PFSK-1 (cell line): ENCODE results near the gene GRIN2A.

Experiments used
- FOXP2 ChIP-seq: optimal IDR thresholded peaks from 2 replicates; pipeline ENCODE3; 2011; ENCODE audit warnings: borderline replicate concordance, control low read depth, inconsistent platforms; ENCODE audit not compliant: insufficient read depth; ENCODE audit errors: extremely low read length, extremely low read depth
- POLR2AphosphoS5 ChIP-seq: IDR thresholded peaks from 2 replicates; pipeline ENCODE4 v1.6.1; 2012; ENCODE audit warnings: low read depth, mild to moderate bottlenecking, control low read depth, low read length, moderate library complexity
- REST ChIP-seq, 2 experiments: IDR thresholded peaks; 2 replicates each; pipeline versions ENCODE4 v1.6.1 to v1.8.0; 2011 to 2012; ENCODE audit warnings: low read depth in 2 of 2, low read length in 2 of 2, control low read depth in 1 of 2, inconsistent platforms in 1 of 2, mild to moderate bottlenecking in 1 of 2, moderate library complexity in 1 of 2; ENCODE audit not compliant: insufficient read depth in 1 of 2
- SIN3A ChIP-seq: IDR thresholded peaks from 2 replicates; pipeline ENCODE4 v1.6.1; 2012; ENCODE audit warnings: mild to moderate bottlenecking, low read length, moderate library complexity, borderline replicate concordance; ENCODE audit not compliant: insufficient read depth
- TAF1 ChIP-seq: IDR thresholded peaks from 2 replicates; pipeline ENCODE4 v1.6.1; 2012; ENCODE audit warnings: low read length, control low read depth, borderline replicate concordance; ENCODE audit not compliant: insufficient read depth

The GRIN2A gene

GRCh38 chr16:10093576-10093975 is 88.7 kb downstream of the GRIN2A start:
- TF ChIP-seq TAF1: no peak
- TF ChIP-seq POLR2AphosphoS5: no peak
- TF ChIP-seq SIN3A: no peak
- no peak for TF ChIP-seq FOXP2
- TF ChIP-seq REST (IDR thresholded peaks at IDR 0.05; ENCODE audit: insufficient read depth in 1 of 2, low read depth in 2 of 2, low read length in 2 of 2): no peak

- TF ChIP-seq FOXP2 (no peak), SIN3A (no peak), POLR2AphosphoS5 (no peak), REST (IDR thresholded peaks at IDR 0.05; ENCODE audit: insufficient read depth in 1 of 2, low read depth in 2 of 2, low read length in 2 of 2) (no peak), TAF1 (no peak)
These were observed 91.4 kb downstream of the GRIN2A start for GRCh38 chr16:10090816-10091215.

GRCh38 chr16:10088380-10088793 is 93.8 kb downstream of the GRIN2A start:
- TF ChIP-seq TAF1: no peak
- TF ChIP-seq SIN3A: no peak
- no peak for TF ChIP-seq POLR2AphosphoS5
- TF ChIP-seq FOXP2: no peak
- TF ChIP-seq REST (IDR thresholded peaks at IDR 0.05; ENCODE audit: insufficient read depth in 1 of 2, low read depth in 2 of 2, low read length in 2 of 2): no peak

- no peak for TF ChIP-seq POLR2AphosphoS5
- TF ChIP-seq SIN3A: no peak
- TF ChIP-seq TAF1: no peak
- no peak for TF ChIP-seq FOXP2
- TF ChIP-seq REST (IDR thresholded peaks at IDR 0.05; ENCODE audit: insufficient read depth in 1 of 2, low read depth in 2 of 2, low read length in 2 of 2): no peak
These were observed 95.1 kb downstream of the GRIN2A start for GRCh38 chr16:10087151-10087550.

GRCh38 chr16:10086620-10087019 is 95.6 kb downstream of the GRIN2A start:
- TF ChIP-seq REST (IDR thresholded peaks at IDR 0.05; ENCODE audit: insufficient read depth in 1 of 2, low read depth in 2 of 2, low read length in 2 of 2) (no peak), FOXP2 (no peak), TAF1 (no peak), POLR2AphosphoS5 (no peak), SIN3A (no peak)
